A549 (cell line): ENCODE measurements around the gene TACR1.

ENCODE experiments used
- CTCF ChIP-seq: fragments of >200 bp; sonication (Bioruptor Twin); formaldehyde crosslinking; IDR thresholded peaks from 3 replicates; pipeline ENCODE4 v1.5.1; 2016
- MAZ ChIP-seq: fragments of 150-350 bp; IDR thresholded peaks from 2 replicates; pipeline ENCODE4 v1.6.1; 2014; ENCODE audit warnings: antibody characterized with exemption, low read depth, low read length, borderline replicate concordance
- MYC ChIP-seq: IDR thresholded peaks from 2 replicates; pipeline ENCODE4 v1.6.1; 2012; ENCODE audit warnings: mild to moderate bottlenecking, inconsistent platforms, low read length, improper control_type of control experiment, borderline replicate concordance
- NPAS2 ChIP-seq: fragments of 250-450 bp; sonication (Bioruptor Pico); IDR thresholded peaks from 2 replicates; pipeline ENCODE4 v1.8.0; 2022; ENCODE audit warnings: mild to moderate bottlenecking, moderate library complexity, borderline replicate concordance
- POLR2A ChIP-seq: IDR thresholded peaks from 2 replicates; pipeline ENCODE4 v1.6.1; 2012; ENCODE audit warnings: mild to moderate bottlenecking, low read length
- SMC3 ChIP-seq: fragments of >200 bp; sonication (Bioruptor Twin); formaldehyde crosslinking; IDR thresholded peaks from 3 replicates; pipeline ENCODE4 v1.6.1; 2018; ENCODE audit warnings: inconsistent platforms

GRCh38 chr2:75003773-75004172 is 195.5 kb downstream of the TACR1 start:
- TF ChIP-seq SMC3: no peak
- TF ChIP-seq CTCF: no peak
- no peak for TF ChIP-seq POLR2A
- no peak for TF ChIP-seq NPAS2
- no peak for TF ChIP-seq MAZ
- no peak for TF ChIP-seq MYC
